NCI-H2171 (cell line): ENCODE results near the gene POLN.

Experiments
- DNase-seq: peaks from one replicate; lab custom pipeline; 2025; lab: John Stamatoyannopoulos, UW

The POLN gene

GRCh38 chr4:2069986-2070385, 171.9 kb downstream of the POLN start:
- no peak for DNase-seq

- DNase-seq: no peak
Measured at GRCh38 chr4:2069161-2069971, 172.6 kb downstream of the POLN start.

- DNase-seq: no peak
Measured at GRCh38 chr4:2068566-2068965, 173.4 kb downstream of the POLN start.

GRCh38 chr4:2068198-2068470, 173.8 kb downstream of the POLN start:
- no peak for DNase-seq

GRCh38 chr4:2067446-2068197, 174.3 kb downstream of the POLN start:
- DNase-seq: no peak

GRCh38 chr4:2066571-2067445, 175.1 kb downstream of the POLN start:
- DNase-seq: no peak

- DNase-seq: no peak
Measured at GRCh38 chr4:2066011-2066551, 175.8 kb downstream of the POLN start.

- no peak for DNase-seq
Measured at GRCh38 chr4:2065106-2065930, 176.6 kb downstream of the POLN start.

GRCh38 chr4:2064276-2064991, 177.5 kb downstream of the POLN start:
- no peak for DNase-seq

GRCh38 chr4:2063557-2064275, 178.2 kb downstream of the POLN start:
- no peak for DNase-seq

GRCh38 chr4:2062808-2063524, 179.0 kb downstream of the POLN start:
- no peak for DNase-seq

- no peak for DNase-seq
Measured at GRCh38 chr4:2062168-2062807, 179.6 kb downstream of the POLN start.

- no peak for DNase-seq
Measured at GRCh38 chr4:2061186-2062131, 180.5 kb downstream of the POLN start.

GRCh38 chr4:2060611-2061185, 181.2 kb downstream of the POLN start:
- DNase-seq: no peak

GRCh38 chr4:2059726-2060602, 182.0 kb downstream of the POLN start:
- DNase-seq: no peak

- no peak for DNase-seq
Measured at GRCh38 chr4:2059046-2059725, 182.7 kb downstream of the POLN start, which contains the start of gene NAT8L. TSS of gene NAT8L (plus strand) at chr4:2059327. CDS start at chr4:2059512, 185 bp downstream.
